Measurements from ENCODE around the gene CTPS1. TPM values are rescaled to one million over a fixed set of nuclear protein-coding genes. Genes with fewer than 3 reads are reported as not detected.

CTPS1 gene
- total RNA-seq, 1 experiment from 2014 or later: 66.4 TPM

- Histone ChIP-seq H3K4me3 (replicated peaks in 1 of 2; ENCODE audit: low read depth in 1 of 2, low read length in 2 of 2) (no peak overlapping the region), H3K4me2 (ENCODE audit: low read length) (no peak overlapping the region), H3K27ac (ENCODE audit: low read depth, low read length) (no peak overlapping the region), H3K9ac (ENCODE audit: low read length) (no peak overlapping the region), H3K36me3 (ENCODE audit: control insufficient read depth in 1 of 2, insufficient read depth in 2 of 2, low read length in 2 of 2) (peaks cover 59 to 75% of the 10 kb centered on the region in 2 experiments), H3K9me2 (ENCODE audit: insufficient read depth) (no peaks in the 10 kb centered on the region), H3K79me2 (ENCODE audit: insufficient read depth, low read length) (peaks cover 100% of the 10 kb centered on the region), H3K27me3 (ENCODE audit: insufficient read depth, low read length) (no peaks in the 10 kb centered on the region), H4K20me1 (ENCODE audit: insufficient read depth) (peaks cover 22% of the 10 kb centered on the region; the same call in 1 of the 2 replicates), H3K4me1 (ENCODE audit: control insufficient read depth in 1 of 2, insufficient read depth in 2 of 2, low read length in 2 of 2) (peaks cover 5 to 10% of the 10 kb centered on the region in 2 experiments; a peak in 3 of 4 replicates), H2AFZ (ENCODE audit: low read depth, low read length, poor library complexity, severe bottlenecking) (no peak overlapping the region), H3K9me3 (ENCODE audit: control insufficient read depth in 1 of 2, insufficient read depth in 1 of 2, low read depth in 1 of 2, low read length in 2 of 2) (no peaks in the 10 kb centered on the region)
- CTCF ChIA-PET: no interaction called here
- RAD21 ChIA-PET (ENCODE audit: low non-redundant PET in 1 of 2, low total read pairs in 2 of 2, uncharacterized antibody in 2 of 2, unreplicated experiment in 2 of 2): no interaction called here
- intact Hi-C loops (cut with micrococcal nuclease): no loop called here
- no TSS peak for BruUV-seq (replicated peaks)
- TF ChIP-seq RAD21 (IDR thresholded peaks at IDR 0.05; ENCODE audit: low read depth) (no peak), ELF1 (IDR thresholded peaks at IDR 0.05; ENCODE audit: borderline replicate concordance, low read depth) (no peak), CTCF (IDR thresholded peaks at IDR 0.05 in 2 of 3, conservative IDR thresholded peaks at IDR 0.05 in 1 of 3; ENCODE audit: borderline replicate concordance in 1 of 3, insufficient read depth in 1 of 3, low read depth in 2 of 3, low read length in 2 of 3) (no peak), POLR2A (IDR thresholded peaks at IDR 0.05; ENCODE audit: borderline replicate concordance, extremely low read depth, insufficient read depth, insufficient read length) (no peak), SRF (IDR thresholded peaks at IDR 0.05; ENCODE audit: low read depth) (no peak), ATF3 (IDR thresholded peaks at IDR 0.05) (no peak), SIN3A (IDR thresholded peaks at IDR 0.05; ENCODE audit: low read depth) (no peak), CBX3 (IDR thresholded peaks at IDR 0.05; ENCODE audit: low read depth) (no peak), ZBTB33 (IDR thresholded peaks at IDR 0.05; ENCODE audit: extremely low read depth, insufficient replicate concordance, low read length) (no peak), EZH2 (IDR thresholded peaks at IDR 0.05) (no peak)
- DNase-seq (ENCODE audit: low read depth, low spot score): no peak
- POLR2A ChIA-PET: no interaction called here
- ATAC-seq: no peak
These were observed 5.7 kb downstream of the CTPS1 start for GRCh38 chr1:40985161-40985560.
